ENCODE measurements around the gene ARL15.

- TF ChIP-seq CTCF (conservative IDR thresholded peaks at IDR 0.05; ENCODE audit: low read depth, low read length) (no peak), POLR2A (IDR thresholded peaks at IDR 0.05; ENCODE audit: low read depth, low read length) (no peak), BHLHE40 (IDR thresholded peaks at IDR 0.05; ENCODE audit: low read depth, low read length) (no peak), RAD21 (IDR thresholded peaks at IDR 0.05; ENCODE audit: low read length) (no peak), CEBPB (IDR thresholded peaks at IDR 0.05; ENCODE audit: low read depth, low read length) (no peak), MAZ (IDR thresholded peaks at IDR 0.05; ENCODE audit: borderline replicate concordance, low read depth, low read length) (no peak), SMC3 (IDR thresholded peaks at IDR 0.05; ENCODE audit: low read depth, low read length) (no peak), MAFK (IDR thresholded peaks at IDR 0.05; ENCODE audit: low read depth, low read length) (no peak), RFX5 (IDR thresholded peaks at IDR 0.05; ENCODE audit: low read depth, low read length) (no peak)
- TF ChIP-seq, protein P1, sequence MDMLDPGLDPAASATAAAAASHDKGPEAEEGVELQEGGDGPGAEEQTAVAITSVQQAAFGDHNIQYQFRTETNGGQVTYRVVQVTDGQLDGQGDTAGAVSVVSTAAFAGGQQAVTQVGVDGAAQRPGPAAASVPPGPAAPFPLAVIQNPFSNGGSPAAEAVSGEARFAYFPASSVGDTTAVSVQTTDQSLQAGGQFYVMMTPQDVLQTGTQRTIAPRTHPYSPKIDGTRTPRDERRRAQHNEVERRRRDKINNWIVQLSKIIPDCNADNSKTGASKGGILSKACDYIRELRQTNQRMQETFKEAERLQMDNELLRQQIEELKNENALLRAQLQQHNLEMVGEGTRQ (IDR thresholded peaks at IDR 0.05; ENCODE audit: low read depth, low read length), result no peak
These were observed 124.3 kb downstream of the ARL15 start for GRCh38 chr5:54186108-54186507.
